NCI-H187 treated with DMSO at 0.1 percent for 48 hours (cell line): ENCODE measurements around the gene HOXA7.

Experiments used
- DNase-seq: peaks from one replicate; lab custom pipeline; 2025; lab: John Stamatoyannopoulos, UW

Gene HOXA7

DNA sequence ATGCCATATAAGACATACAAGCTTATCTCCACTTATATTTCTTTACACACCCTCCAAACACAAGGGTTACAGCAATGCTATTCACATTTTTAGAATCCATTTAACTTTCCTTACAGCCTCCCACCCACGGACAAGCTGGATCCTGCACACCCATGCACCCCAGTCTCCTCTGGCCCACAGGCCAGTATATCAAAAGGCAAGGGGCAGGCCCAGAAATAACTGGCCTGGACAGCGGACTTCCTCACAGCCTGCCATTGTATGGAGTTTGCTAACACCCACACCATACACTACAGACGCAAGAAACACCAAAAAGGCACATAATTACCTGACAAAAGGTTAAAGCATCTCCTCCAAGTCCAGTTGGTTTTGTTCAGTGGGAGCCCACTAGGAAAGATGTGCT, 37.9 kb downstream of the HOXA7 start:
- no peak for DNase-seq

DNA sequence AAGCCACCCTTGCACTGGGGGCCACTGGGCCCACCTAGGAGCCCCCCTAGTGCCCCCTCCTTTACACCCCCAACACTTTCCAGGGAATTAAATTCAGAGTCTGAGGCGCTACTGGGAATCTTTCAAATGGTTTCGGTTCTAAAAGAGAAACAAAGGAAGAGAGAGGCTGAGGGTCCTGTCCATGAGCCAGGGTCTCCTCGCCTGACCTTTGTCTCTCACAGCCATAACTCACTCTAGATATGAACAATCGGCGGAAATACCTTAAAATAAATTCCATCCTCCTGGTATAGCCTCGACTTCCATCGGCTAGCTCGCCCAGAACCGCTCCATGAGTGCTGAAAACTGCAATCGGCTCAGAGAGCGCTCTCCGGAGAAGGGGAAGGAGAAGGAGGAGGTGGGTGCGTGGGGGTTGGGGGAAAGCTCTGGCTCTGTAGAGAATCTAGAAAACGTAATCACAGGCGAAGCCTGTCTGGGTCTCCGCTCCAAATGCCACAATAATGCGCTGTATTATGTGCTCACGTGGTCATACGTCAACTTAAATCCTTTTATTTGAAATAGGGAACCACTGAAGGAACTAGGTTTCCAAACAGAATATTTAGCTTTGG, 38.5 kb downstream of the HOXA7 start:
- no peak for DNase-seq

DNA sequence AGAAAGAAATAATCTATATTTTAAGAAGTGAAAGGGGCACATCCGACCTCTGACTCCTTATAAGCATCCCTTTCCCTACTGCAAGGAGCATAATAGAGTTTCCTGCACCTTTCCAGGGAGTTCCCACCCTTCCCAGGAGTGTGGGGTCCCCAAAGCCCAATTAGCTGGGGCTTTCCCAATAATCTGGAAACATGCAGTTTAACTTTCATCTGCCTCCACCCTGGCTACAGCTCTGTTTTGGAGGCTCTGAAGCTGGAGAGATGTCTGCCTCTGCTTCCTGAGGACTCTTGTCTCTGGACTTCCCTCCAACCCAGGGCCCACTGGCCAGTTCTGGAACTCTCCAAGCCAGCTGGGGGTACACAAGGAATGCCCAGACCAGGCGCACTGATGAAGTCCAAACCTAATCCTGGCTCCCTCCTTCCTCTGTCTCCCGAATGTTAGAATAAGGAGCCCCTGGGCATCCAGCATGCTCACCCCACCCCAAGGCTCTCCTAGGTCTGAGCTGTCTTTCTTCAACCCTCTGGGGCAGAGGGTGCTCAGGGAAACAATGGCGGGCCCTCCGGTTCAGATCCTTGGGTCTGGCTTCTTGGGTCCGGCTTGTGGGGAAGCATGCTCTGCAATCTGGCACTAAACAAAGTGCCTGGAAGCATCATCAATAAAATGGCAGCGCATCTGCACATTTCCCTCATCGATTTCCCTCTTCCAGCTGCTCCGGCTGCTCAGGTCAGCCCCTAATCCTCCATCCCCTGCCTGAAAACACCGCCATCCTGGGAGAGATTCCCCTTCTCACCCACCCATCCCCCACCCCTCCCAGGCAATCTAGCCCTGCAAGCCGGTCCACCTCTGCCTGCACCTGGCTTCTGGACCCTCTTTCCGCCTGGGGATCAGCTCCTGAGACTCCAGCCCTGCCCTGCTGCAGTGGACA, 39.3 kb downstream of the HOXA7 start:
- no peak for DNase-seq

DNA sequence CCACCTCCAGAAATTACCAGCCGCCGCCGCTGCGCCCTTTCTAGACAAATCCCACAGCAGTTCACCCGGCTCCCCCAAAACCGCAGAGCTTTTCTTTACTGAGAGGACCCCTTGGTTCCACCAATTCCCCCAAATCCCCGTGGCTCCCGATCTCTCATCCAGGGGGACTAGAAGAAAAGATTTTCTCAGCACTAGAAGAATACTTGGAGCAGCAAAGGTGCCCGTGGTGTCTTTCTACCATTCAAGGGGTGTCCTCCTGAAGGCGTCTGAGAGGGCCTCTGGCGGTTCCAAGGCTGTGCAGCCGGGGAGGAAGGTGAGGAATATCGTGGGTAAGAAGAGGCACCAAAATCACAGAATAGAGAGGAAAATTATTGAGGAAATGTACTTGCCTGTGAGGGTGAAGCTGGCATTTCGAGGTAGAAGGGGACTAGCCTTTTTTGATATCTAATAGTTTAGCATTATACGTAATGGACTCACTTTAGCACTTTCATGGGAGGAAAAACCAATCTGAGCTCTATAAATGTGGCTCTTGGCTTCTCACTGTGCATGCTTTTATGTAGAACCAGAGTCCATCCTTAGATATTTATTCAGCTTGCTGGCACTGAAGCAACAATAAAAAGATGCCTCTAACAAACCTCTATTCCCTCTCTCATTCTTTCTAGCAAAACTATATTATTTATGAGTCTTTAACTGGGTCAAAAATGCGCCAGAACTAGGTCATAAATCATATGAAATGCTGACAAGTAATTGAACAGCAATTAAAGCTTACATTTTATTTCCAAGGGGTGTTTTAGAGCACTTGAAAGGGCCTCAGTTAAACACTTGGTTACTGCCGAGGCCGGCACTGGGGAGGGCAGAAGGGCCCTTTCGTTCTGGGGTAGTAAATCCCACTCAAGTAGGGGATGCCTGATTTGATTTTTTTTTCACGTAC, 40.2 kb downstream of the HOXA7 start:
- no peak for DNase-seq

DNA sequence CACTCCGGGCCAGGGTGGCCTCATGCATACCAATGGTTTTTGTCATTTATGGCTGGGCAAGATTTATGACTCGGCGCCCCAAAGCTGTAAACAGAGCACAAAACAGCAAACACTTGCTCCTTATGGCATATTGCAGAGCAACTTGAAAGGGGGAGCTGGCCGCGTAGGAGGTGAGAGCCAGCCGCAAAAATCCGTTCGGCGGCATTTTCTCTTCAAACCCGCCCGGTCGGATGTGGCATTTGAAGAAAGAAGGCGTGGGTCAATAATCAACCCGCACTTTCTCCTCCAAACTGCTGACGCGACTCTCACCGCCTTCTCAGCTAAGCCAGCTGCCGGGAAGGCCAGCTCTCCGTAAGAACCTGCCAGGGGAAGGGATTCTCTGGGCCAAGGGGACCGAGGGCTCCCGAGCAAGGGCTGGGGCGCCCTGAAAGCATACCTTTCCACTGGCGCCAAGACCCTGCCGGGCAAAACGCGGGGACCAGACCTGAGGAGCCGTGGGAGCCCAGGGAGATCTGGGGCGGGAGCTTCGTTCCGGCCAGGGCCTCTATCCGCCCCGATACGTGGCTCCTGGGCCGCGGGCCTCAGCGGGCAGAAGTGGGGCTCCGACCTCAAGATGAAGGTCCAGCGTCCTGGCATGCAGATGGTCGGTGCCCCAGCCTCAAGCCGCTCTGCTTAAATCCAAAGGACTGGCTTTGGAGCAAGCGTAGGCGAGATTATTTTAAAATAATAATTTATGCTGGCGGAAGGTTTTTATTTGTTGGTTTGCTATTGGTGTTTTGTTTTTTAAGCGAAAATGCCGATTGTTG, 41.1 kb downstream of the HOXA7 start:
- no peak for DNase-seq

DNA sequence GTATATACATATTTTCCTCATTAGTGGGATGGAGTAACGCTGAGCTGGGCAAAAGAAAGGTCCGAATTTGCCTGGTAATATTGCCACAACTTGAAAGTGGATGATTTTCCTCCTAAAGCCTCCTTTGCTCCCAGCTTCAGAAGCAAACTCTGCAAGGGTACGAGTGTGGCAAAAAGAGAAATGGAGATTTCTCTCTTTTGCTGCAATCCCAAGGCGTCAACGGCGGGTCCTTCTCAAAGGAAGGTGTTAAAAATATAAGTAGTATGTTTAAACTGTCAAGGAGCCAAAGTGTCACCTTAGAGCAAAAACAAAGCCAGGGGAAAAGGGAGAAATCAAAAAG, 41.6 kb downstream of the HOXA7 start:
- no peak for DNase-seq

DNA sequence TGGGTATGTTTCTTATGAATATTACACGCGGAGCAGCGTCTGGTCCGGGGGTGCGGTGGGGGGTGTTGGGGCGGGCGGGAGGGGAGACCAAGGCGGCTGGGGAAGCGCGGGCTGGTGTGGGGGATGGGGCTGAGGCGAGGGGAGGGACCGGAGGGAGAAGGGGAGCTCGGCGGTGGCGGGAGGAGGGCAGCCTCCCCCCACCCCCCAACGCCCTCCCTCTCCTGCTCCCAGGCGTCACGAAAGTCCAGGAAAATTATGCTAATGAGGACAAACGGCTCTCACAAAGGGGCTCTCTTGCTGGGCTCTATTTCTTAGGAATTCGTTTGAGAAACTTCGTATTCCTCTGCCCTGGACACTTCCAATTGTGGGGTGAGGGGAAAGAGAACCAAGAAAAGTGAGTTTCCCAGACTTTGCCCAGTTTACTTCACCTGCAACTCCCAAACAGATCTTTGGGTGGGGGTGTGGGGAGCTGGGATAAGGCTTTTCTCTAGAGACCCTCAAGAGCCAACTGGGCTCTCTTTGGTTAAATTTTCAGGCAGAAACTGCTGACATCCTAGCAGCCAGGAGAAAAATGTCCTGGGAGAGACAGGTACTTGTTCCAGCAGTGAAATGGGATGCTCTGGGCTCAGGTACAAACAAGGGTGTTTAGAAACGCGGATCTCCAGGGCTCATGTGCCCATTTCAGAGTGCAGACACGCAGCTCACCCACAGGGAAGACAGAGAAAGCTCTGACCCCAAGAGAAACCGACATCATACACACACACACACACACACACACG, 42.3 kb downstream of the HOXA7 start:
- no peak for DNase-seq

DNA sequence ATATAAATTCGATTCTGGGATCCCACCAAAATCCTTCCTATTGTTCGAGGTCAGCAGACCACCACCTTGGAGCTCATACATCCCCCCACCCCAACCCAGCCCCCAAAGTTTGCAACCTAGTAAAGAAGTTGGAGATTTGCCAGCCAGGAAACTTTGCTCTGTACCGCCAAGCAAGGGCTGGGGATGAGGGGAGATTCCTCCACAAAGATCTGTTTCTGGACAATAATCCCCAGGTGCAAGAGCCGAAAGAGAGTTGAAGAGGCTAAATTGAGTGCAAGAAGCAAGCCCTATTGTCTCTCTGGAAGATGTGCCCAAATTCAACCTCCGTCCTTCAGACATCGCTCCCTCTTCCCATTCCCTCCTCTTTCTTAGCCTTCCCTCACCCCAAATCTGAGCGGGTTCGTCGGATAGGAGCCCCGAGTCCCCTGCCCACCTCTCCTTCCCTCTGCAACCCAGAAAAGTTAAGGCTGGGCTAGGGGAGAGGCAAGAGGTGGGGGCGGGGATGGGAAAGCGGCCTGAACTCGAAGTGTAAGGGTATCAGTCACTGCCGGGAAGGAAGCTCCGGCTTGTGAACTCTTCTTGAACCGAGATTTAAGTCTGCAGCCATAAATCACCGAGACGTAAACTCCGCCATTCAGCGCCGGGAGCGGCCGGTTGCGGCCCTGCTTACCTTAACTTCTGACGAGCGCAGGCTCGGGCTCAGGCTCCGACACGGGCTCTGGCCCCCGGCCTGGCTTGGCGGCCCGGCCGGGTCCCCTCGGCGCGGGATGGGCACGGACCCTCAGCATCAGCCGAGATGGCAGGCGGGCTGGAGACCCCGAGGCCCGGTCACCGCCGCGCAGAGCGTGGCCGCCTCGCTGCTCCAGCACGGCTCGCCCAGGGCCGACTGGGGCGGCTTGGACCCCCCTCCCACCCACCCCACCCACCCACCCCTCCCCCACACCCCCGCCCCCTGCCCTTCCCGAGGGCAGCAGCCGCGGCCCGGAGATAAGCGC, 43.2 kb downstream of the HOXA7 start:
- no peak for DNase-seq

DNA sequence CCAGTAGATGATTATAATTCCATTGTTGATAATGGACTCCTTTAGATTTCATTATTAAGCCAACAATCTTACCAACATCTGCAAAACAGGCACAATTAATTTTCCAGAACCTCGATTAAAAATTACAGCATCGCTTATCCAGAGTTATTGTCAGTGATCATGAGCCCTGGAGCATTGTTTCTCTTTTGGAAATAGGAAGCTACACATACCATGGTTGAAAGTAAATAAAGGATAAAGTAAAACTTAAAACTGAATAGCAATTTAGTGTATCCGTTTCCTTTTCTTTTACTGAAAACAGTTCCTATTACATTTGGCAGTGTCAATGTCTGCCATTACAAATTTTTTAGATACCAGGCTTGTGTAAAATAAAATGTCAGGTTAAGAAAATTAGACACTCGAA, 44.1 kb downstream of the HOXA7 start:
- DNase-seq = no peak

DNA sequence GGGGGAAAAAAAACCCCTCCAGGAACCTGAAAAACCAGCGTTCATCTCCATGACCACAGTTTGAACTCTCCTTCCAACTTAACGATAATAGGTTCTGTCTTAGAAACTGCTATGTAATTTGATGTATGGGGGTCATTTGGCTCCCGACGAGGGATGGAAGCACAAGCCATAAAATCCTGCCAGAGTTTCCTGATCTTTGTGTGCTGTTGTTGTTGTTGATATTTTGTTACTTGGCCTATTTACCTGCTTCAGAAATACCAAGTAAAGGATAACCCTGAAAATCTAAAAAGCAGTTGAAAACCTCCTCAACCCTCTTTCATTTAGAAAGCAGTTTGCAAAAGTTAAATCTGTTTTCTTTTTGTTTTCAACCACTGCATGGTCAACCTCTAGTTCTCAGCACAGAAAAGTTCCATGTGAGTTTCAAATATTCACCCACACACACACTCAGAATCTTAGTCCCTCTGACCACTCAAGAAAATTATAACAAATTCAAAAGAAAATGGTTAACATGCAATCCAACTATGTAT, 44.7 kb downstream of the HOXA7 start:
- no peak for DNase-seq

DNA sequence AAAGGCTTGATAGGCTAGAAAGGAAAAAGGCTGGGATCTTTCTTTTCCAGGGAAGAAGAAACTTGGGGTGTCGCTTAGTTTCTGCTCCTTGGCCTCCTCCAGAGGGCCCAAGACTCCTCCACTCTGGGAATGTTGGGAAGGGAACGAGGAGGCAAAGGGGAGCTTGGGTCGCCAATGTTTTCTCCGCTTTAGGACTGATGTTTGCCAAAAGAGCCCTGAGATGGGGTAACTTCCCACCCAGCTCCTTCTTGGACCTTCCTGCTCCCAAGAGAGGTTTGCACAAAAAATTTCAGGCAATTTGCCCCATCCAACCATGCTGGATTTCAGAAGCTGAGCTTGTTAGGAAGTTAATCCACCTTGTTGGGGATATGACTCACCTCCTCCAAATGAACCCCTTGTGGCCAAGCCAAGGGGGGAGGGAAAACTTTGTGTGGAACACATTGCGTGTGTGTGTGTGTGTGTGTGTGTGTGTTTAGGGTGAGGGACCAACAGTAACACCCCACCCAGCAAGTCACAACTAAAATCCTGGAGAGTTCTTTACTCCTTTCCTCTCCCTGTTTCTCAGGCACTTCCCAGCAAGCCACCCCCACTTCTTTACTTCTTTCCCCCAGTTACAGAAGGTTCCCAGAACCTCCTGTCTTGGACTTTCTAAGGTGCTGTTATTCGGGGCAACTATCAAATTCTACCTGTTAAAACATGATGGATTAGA, 45.3 kb downstream of the HOXA7 start:
- DNase-seq = no peak

DNA sequence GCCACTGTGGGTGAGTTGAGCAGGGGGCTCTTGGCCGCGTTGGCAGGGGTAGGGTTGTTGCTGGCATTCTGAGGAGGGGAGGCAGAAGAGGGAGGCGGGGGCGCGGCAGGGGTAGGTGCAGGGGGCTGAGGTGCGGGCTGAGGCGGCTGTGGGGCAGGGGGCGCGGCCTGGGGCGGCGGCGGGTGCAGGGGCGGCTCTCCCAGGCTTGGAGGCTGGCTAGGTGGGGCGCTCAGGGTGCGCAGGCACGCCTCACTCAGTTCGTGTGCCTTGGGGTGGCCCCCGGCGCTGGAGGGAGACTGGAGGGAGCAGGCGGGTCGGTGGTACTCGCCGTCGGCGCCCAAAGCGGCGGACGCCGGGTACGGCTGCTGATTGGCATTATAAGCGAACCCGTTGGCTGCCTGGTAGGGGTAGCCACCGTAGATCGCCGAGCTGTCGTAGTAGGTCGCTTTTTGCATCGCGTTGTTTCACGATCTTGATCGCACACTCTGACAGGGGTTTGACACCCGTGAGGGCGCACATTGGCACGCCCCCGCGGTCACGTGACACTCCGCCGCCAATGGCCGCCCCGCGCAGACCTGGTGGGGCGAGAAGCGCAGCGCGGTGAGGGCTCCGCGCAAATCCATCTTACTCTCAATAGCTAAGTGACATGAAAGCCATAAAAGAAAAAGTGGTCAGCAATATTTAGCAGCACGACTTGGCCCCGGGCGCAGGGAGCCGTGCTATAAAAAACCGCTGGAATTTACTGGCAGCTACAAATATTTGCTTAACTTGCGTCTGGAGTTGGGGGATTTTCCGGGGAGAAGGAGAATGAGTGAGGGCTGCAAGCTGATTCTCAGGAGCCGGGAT, 46.1 kb downstream of the HOXA7 start:
- DNase-seq = no peak

DNA sequence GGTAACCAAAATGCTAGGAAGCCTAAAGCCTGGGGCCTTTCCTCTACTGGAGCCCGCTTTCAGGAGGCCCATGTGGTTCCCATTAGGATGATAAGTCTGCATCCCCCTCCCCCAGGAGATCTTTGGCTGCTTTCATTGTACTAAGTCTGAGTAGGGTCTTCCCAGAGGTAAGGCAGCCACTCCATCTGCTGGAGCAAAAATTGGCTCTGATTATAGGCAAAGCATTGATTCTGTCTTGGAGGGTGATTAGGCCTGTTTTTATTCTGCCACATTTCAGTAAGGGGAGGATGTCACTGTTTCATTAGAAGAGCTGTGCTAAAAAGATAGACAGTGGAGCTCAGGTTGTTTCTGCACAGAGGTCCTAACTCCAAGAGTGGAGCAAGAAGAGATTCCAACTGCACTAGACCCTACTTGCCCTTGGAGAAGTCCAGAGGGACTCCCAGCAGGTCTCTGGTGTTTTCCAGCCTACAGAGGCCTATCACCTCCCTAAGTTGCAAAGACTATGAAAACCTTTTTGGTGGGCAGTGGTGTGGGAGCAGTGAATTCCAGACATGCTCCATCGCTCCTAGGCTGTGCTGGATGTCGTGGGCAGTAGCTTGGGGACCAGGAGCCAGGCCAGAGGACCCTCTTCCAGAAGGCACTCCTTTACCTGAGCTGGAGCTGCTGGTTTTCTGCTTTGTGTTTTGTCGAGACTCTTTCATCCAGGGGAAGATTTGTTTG, 46.8 kb downstream of the HOXA7 start:
- no peak for DNase-seq

DNA sequence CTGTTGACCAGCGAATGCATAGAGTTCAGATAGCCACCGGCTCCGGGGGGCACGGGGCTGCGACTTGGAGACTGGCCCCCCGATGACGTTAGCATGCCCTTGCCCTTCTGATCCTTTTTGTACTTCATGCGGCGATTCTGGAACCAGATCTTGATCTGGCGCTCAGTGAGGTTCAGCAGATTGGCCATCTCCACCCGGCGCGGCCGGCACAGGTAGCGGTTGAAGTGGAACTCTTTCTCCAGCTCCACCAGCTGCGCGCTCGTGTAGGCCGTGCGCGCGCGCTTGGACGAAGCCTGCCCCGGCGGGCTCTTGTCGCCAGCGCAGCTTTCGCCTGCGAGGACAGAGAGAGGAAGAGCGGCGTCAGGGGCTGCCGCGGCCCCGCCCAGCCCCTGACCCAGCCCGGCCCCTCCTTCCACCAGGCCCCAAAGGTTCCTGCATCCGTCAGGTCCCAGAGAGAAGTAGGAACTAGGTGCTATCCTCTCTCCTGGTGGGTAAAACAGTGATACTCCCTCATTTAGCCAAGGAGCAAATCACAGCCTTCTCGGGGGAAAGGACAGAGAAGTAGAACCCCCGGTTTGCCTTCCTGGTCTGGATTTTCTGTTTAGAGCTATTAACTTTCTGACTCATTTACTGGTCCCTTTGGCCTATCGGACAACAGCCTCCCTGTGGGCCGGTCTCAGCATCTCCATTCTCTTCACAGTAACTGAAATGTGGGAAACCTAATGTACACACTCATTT, 47.9 kb downstream of the HOXA7 start:
- DNase-seq = no peak

DNA sequence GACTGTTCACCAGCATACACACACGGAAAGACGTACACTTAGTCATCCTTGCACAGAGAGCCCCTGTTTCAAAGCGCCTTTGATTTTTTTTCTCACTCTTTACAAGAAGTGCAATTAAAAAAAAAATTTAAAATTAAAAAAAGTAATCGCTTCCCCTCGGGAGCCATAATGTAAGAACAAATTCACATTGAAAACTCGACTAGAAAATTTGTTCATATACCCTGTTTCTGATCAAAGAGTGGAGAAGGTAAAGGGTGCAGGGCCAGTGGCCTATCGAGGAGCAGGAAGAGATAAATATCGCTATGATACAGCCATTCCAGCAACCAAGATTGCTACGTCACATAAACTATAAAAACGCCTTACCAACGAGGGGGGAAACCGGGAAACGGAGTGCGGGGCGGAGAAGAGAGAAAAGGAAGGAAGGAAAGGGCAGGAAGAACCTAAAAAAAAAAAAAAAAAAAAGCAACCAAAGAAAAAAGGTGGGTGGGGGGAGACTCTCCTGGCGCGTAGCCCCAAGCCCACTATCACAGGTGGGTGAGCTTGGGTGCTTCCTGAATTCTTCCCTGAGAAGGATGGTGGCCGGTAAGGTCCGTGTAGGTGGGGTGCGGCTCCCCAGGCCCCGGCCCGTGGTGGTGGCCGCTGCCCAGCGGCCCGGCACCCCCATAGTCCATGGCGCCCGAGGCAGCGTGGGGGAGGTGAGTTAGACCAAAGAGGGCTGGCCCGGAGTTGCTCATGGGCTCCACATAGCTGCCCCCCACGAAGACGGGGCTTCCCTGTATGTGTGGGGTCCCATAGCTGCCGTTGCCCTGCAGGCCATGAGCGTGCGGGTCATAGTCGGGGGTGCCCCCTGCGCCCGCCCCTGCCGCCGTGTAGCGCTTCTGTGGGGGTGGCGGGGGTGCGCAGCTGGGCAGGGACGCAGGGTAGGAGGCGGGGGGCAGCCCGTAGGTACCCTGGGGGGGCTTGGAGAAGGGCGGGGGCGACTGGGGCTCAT, 48.8 kb downstream of the HOXA7 start:
- DNase-seq = no peak
